Cardiac fibroblast (primary cell): Measurements from ENCODE around the gene UBR3.

Experiments used
- DNase-seq, 2 donors: peaks; one replicate each; pipeline versions ENCODE4 v3.0.0 to v3.0.0-alpha.2; 2010; ENCODE audit warnings: low read depth in 2 of 2
- H3K4me3 ChIP-seq, 2 donors: replicated peaks in 1 of 2; 1 replicate in 1 of 2; 2 replicates in 1 of 2; pipeline ENCODE4 v1.5.1; 2011; ENCODE audit warnings: low read depth in 2 of 2, low read length in 2 of 2, mild to moderate bottlenecking in 2 of 2, moderate library complexity in 1 of 2
- TF ChIP-seq, protein P1 (sequence below): IDR thresholded peaks from one replicate; pipeline ENCODE4 v1.5.1; 2011; ENCODE audit warnings: low read depth, mild to moderate bottlenecking, low read length, inconsistent platforms

The UBR3 gene

DNA sequence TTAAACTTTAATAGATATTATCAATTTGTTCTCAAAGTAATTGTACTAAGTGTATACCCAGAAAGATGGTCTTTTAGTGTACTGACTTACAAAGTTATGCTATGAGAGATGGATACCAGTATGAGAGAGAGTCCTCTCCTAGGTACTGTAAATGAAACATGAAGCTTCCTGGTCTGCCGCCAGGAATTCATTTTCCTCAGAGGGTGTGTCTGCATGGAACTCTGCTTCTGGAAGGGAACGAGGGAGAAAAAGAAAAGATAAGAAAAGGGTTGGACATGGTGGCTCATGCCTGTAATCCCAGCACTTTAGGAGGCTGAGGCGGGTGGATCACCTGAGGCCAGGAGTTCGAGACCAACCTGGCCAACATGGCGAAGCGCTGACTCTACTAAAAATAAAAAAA lies 30.8 kb upstream of the UBR3 start:
- no peak overlapping the region for H3K4me3 ChIP-seq
- DNase-seq, result peak in 1 of 2 donors; percentile 22
- TF ChIP-seq, protein P1, sequence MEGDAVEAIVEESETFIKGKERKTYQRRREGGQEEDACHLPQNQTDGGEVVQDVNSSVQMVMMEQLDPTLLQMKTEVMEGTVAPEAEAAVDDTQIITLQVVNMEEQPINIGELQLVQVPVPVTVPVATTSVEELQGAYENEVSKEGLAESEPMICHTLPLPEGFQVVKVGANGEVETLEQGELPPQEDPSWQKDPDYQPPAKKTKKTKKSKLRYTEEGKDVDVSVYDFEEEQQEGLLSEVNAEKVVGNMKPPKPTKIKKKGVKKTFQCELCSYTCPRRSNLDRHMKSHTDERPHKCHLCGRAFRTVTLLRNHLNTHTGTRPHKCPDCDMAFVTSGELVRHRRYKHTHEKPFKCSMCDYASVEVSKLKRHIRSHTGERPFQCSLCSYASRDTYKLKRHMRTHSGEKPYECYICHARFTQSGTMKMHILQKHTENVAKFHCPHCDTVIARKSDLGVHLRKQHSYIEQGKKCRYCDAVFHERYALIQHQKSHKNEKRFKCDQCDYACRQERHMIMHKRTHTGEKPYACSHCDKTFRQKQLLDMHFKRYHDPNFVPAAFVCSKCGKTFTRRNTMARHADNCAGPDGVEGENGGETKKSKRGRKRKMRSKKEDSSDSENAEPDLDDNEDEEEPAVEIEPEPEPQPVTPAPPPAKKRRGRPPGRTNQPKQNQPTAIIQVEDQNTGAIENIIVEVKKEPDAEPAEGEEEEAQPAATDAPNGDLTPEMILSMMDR, result no peak

DNA sequence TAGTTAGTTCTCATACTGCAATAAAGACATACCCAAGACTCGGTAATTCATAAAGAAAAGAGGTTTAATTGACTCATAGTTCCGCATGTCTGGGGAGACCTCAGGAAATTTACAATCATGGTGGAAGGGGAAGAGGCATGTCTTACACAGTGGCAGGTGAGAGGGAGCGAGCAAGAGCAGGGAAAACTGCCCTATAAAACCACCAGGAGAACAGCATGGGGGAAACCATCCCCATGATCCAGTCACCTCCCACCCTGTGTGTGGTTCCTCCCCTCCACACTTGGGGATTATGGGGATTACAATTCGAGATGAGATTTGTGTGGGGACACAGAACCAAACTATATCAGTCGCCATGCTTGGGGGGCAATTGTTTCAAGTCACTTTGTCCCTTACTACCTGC lies 29.7 kb upstream of the UBR3 start:
- TF ChIP-seq, protein P1, result no peak
- H3K4me3 ChIP-seq, result no peak overlapping the region

DNA sequence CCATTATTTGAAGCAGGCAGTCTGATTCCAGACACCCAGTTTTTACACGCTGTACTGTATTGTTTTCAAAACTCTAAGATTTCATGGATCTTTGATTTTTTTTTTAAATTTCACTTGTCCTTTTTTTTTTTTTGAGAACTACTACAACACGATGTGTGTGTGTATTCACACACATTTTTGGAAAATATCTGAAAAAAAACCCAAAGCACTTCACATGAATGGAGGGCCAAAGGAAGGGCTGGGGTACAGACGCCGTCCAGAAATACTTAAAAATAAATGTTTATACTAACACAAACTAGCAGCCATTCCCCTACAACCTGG lies 28.9 kb upstream of the UBR3 start:
- no peak for DNase-seq
- TF ChIP-seq, protein P1, result no peak
- H3K4me3 ChIP-seq, result peak overlapping the region; percentile 72 to 81

More for the DNA sequence above, 29.7 kb upstream of the UBR3 start:
- DNase-seq, result no peak

DNA sequence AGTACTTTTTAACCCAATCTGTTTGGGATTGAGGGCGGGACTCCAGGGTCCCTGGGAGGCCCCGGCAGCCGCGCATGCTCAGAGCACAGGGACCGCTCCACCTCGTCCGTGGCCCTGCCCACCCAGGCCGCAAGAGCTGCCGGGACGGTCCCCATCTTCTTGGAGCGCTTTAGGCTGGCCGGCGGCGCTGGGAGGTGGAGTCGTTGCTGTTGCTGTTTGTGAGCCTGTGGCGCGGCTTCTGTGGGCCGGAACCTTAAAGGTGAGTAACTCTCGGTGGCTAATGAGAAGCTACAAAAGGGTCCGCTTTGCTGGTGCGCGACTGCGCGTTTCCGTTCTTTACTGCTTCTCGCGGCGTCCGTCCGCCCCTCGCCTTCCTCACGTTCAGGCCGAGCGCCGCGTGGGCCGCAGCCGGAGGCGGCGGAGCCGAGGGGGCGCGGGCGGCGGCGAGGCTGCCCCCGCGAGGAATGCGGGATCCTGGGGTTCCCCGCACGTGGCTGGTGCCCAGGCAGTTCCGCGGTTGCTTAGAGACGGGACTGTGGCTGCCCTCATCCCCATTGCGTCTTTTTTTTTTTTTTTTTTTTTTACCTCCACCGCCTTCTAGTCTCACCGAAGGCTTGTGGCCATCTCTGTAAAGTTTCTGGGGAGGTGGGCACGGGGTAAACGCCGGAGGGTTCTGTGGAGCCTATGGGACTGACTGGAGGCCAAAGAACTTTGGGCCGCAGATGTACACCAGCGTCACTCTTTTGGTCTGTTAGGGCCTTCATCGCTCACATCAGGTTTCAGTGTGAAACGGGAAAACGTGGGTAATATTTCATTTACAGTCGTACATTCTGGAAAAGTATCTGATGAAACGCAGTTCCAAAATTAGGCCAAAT lies 28.3 kb upstream of the UBR3 start, which contains the start of gene SSB:
TSS of gene SSB (plus strand) at position 154 of the 875 bp plus-strand sequence. CDS start 2,090 bp downstream, outside the sequence.
- H3K4me3 ChIP-seq, result peak within 1 kb of the TSS; percentile 72 to 81
- TF ChIP-seq, protein P1, result no peak
- peak; percentile 95 to 96 for DNase-seq

DNA sequence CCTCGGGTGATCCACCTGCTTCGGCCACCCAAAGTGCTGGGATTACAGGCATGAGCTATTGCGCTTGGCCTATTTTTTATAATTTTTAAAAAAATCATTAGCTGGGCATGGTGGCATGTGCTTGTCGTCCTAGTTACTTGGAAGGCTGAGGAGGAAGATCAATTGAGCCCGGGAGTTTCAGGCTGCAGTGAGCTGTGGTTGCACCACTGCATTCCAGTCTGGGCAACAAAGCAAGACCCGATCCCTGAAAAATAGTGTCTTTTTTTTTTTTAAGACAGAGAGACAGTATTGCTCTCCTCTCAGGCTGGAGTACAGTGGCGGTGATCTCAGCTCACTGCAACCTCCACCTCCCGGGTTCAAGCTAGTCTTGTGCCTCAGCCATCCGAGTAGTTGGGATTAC lies 23.8 kb upstream of the UBR3 start:
- TF ChIP-seq, protein P1, result no peak
- no peak for DNase-seq
- H3K4me3 ChIP-seq, result no peak overlapping the region

DNA sequence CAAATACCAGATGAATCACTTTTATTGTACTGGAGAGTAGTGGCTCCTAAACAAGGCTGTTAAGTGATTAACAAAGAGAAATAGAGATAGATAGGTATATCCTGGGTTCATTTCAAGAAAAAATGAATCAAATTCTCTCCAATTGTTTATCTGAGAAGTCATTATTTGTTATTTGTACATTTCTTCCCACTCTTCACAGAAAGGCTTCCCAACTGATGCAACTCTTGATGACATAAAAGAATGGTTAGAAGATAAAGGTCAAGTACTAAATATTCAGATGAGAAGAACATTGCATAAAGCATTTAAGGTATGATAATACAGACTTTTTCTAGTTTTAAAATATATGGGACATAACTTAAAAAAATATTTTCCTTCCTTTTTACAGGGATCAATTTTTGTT lies 20.7 kb upstream of the UBR3 start:
- no peak for DNase-seq
- H3K4me3 ChIP-seq, result no peak overlapping the region
- TF ChIP-seq, protein P1, result no peak
